Peyer's patch (tissue), 4 donors: Measurements from ENCODE around the gene RNF180.

Source experiments
- POLR2A ChIP-seq, 2 donors: fragments of 450-650 bp; IDR thresholded peaks; one replicate each; pipeline ENCODE4 v1.5.1; 2017; ENCODE audit warnings: antibody characterized with exemption in 2 of 2, mild to moderate bottlenecking in 2 of 2, moderate library complexity in 2 of 2
- TF ChIP-seq, protein P1 (sequence below), 6 experiments: fragments of 450-650 bp in 4 of 6; fragments of 200-600 bp in 2 of 6; sonication (generic) in 1 of 6; IDR thresholded peaks; one replicate each; pipeline ENCODE4 v1.5.1; 2017 to 2019; ENCODE audit warnings: antibody characterized with exemption in 6 of 6, mild to moderate bottlenecking in 3 of 6, moderate library complexity in 1 of 6

- no peak for TF ChIP-seq POLR2A (IDR thresholded peaks at IDR 0.05)
- TF ChIP-seq, protein P1, sequence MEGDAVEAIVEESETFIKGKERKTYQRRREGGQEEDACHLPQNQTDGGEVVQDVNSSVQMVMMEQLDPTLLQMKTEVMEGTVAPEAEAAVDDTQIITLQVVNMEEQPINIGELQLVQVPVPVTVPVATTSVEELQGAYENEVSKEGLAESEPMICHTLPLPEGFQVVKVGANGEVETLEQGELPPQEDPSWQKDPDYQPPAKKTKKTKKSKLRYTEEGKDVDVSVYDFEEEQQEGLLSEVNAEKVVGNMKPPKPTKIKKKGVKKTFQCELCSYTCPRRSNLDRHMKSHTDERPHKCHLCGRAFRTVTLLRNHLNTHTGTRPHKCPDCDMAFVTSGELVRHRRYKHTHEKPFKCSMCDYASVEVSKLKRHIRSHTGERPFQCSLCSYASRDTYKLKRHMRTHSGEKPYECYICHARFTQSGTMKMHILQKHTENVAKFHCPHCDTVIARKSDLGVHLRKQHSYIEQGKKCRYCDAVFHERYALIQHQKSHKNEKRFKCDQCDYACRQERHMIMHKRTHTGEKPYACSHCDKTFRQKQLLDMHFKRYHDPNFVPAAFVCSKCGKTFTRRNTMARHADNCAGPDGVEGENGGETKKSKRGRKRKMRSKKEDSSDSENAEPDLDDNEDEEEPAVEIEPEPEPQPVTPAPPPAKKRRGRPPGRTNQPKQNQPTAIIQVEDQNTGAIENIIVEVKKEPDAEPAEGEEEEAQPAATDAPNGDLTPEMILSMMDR (IDR thresholded peaks at IDR 0.05): no peak
Observed at GRCh38 chr5:64286381-64286780, 120.7 kb downstream of the RNF180 start.
